SU-DHL-6 (cell line): ENCODE data around the gene ECHDC3.

Source experiments
- H2AFZ ChIP-seq: fragments of 200-600 bp; sonication (generic); 2 replicates; pipeline ENCODE4 v1.6.1; 2014; ENCODE audit warnings: low read depth, mild to moderate bottlenecking, moderate library complexity, mixed read lengths, antibody characterized with exemption, low read length; ENCODE audit not compliant: severe bottlenecking
- H3F3A ChIP-seq: fragments of 200-600 bp; shearing (Covaris generic); 2 replicates; pipeline ENCODE4 v1.6.0; 2016; ENCODE audit warnings: antibody characterized with exemption, mild to moderate bottlenecking; ENCODE audit not compliant: insufficient read depth
- H3K27ac ChIP-seq: fragments of 200-600 bp; sonication (generic); 2 replicates; pipeline ENCODE4 v1.5.1; 2016; ENCODE audit warnings: low read depth, mild to moderate bottlenecking, low read length, moderate library complexity, mixed read lengths
- H3K27me3 ChIP-seq: fragments of 200-600 bp; sonication (generic), shearing (Covaris generic); 2 replicates; pipeline ENCODE4 v1.6.0; 2014; ENCODE audit warnings: mild to moderate bottlenecking, low read length
- H3K36me3 ChIP-seq: fragments of 200-600 bp; sonication (generic); 2 replicates; pipeline ENCODE4 v1.6.1; 2014; ENCODE audit warnings: mild to moderate bottlenecking, low read length, mixed read lengths
- H3K4me2 ChIP-seq: fragments of 300-600, 200-600 bp; shearing (Covaris generic), sonication (generic); 2 replicates; pipeline ENCODE4 v1.6.0; 2014; ENCODE audit warnings: low read length, low read depth, mild to moderate bottlenecking; ENCODE audit not compliant: poor library complexity, severe bottlenecking
- H3K4me3 ChIP-seq: fragments of 200-600 bp; sonication (generic); 2 replicates; pipeline ENCODE4 v1.5.1; 2014; ENCODE audit warnings: antibody characterized with exemption, low read length, mild to moderate bottlenecking, mixed read lengths; ENCODE audit not compliant: insufficient read depth, poor library complexity, severe bottlenecking
- H3K79me2 ChIP-seq: fragments of 200-600 bp; sonication (generic); 2 replicates; pipeline ENCODE4 v1.6.1; 2014; ENCODE audit warnings: mild to moderate bottlenecking, low read length, moderate library complexity; ENCODE audit not compliant: insufficient read depth
- H3K9ac ChIP-seq: fragments of 200-600 bp; sonication (generic); 2 replicates; pipeline ENCODE4 v1.7.0; 2014; ENCODE audit warnings: mild to moderate bottlenecking, low read length
- H3K9me2 ChIP-seq: fragments of 200-600 bp; sonication (generic); replicated peaks from 2 replicates; pipeline ENCODE4 v1.6.1; 2014; ENCODE audit warnings: low read length; ENCODE audit not compliant: insufficient read depth
- H3K9me3 ChIP-seq: fragments of 200-600 bp; sonication (generic); 2 replicates; pipeline ENCODE4 v1.6.1; 2014; ENCODE audit warnings: low read length, mixed read lengths; ENCODE audit not compliant: insufficient read depth
- H4K20me1 ChIP-seq: fragments of 200-600 bp; sonication (generic); 2 replicates; pipeline ENCODE4 v1.6.1; 2014; ENCODE audit warnings: low read depth, mild to moderate bottlenecking, antibody characterized with exemption, low read length, moderate library complexity, mixed read lengths
- EZH2phosphoT487 ChIP-seq: fragments of 200-600 bp; sonication (generic), shearing (Covaris generic); conservative IDR thresholded peaks from 2 replicates; pipeline ENCODE4 v1.6.1; 2018; ENCODE audit warnings: mild to moderate bottlenecking, antibody characterized with exemption, low read length, moderate library complexity, mixed read lengths
- TF ChIP-seq, protein P1 (sequence below): fragments of 200-600 bp; sonication (generic); IDR thresholded peaks from one replicate; pipeline ENCODE4 v1.5.1; 2017; ENCODE audit warnings: antibody characterized with exemption, mild to moderate bottlenecking, low read length, moderate library complexity; ENCODE audit not compliant: insufficient read depth, poor library complexity, severe bottlenecking

ECHDC3 gene

DNA sequence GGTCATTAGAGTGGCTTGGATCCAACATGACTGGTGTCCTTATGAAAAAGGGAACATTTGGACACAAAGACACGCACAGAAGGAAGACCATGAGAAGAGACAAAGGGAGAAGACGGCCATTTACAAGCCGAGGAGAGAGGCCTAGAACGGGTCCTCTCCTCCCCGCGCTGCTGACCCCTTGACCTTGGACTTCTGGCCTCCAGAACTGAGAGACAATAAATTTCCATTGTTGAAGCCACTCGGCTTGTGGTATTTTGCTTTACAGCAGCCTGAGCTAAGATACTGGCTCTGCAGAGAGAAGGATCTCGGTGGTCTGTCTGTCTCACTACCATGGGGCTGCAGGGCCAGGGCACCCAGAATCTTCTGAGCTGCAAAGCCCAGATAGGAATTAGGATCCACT is 38.1 kb upstream of the ECHDC3 start:
- Histone ChIP-seq H2AFZ (no peak overlapping the region), H3K9me3 (no peaks in the 10 kb centered on the region), H3K9ac (no peak overlapping the region), H3K36me3 (no peaks in the 10 kb centered on the region), H3K27ac (no peak overlapping the region), H3K4me2 (no peak overlapping the region), H3K4me3 (no peak overlapping the region), H3F3A (no peaks in the 10 kb centered on the region), H3K79me2 (no peaks in the 10 kb centered on the region), H3K9me2 (no peaks in the 10 kb centered on the region), H4K20me1 (no peaks in the 10 kb centered on the region), H3K27me3 (no peaks in the 10 kb centered on the region)
- TF ChIP-seq, protein P1, sequence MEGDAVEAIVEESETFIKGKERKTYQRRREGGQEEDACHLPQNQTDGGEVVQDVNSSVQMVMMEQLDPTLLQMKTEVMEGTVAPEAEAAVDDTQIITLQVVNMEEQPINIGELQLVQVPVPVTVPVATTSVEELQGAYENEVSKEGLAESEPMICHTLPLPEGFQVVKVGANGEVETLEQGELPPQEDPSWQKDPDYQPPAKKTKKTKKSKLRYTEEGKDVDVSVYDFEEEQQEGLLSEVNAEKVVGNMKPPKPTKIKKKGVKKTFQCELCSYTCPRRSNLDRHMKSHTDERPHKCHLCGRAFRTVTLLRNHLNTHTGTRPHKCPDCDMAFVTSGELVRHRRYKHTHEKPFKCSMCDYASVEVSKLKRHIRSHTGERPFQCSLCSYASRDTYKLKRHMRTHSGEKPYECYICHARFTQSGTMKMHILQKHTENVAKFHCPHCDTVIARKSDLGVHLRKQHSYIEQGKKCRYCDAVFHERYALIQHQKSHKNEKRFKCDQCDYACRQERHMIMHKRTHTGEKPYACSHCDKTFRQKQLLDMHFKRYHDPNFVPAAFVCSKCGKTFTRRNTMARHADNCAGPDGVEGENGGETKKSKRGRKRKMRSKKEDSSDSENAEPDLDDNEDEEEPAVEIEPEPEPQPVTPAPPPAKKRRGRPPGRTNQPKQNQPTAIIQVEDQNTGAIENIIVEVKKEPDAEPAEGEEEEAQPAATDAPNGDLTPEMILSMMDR, result no peak
- TF ChIP-seq EZH2phosphoT487, result no peak

DNA sequence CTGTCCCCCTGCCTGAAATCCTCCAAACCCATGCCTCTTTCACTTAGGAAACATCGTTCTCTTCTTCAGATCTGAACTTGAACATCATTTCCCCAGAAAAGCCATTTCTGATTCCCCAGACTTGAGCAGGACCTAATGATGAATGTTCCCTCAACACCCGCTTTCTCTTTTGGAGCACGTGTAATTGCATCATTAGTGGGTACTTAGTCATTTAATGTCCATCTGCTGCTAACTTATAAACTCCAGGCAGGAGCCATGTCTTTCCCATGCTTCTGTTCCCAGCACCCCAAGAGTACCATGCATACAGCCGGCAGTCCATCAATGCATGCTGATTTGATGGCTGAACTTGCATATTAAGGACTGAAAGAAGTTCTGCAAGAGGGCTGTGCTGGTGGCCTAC is 36.5 kb upstream of the ECHDC3 start:
- Histone ChIP-seq H3K27me3 (no peaks in the 10 kb centered on the region), H3K9me2 (no peaks in the 10 kb centered on the region), H3K9ac (no peak overlapping the region), H3K79me2 (no peaks in the 10 kb centered on the region), H3K9me3 (no peaks in the 10 kb centered on the region), H2AFZ (no peak overlapping the region), H3K27ac (no peak overlapping the region), H3K4me2 (no peak overlapping the region), H3F3A (no peaks in the 10 kb centered on the region), H3K36me3 (no peaks in the 10 kb centered on the region), H4K20me1 (no peaks in the 10 kb centered on the region), H3K4me3 (no peak overlapping the region)
- TF ChIP-seq, protein P1, result no peak
- TF ChIP-seq EZH2phosphoT487, result no peak

DNA sequence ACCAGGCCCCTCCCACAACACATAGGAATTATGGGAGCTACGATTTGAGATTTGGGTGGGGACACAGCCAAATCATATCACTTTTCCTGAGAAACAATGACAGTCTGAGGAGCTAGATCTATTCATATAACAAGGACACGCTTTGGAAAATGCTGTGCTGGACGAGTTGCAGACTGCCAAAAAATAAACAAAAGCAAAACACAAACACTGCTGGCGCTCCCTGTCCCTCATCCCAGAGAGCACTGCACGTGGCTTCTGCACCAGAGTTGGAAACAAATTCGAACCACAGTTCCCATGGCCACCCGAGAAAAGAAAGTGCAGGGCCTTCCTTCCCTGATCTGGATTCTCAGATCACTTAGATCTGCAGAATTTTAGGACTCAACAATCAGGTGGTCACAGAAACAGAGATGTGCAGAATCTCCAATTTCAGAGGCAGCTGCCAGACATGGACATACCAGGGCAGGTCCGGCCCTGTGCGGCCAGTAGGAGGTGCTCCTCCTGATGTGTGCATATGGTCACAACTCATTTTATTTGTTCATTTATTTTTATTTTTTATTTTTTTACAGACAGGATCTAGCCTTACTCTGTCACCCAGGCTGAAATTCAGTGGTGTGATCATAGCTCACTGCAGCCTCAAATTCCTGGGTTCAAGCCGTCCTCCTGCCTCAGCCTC is 35.2 kb upstream of the ECHDC3 start:
- no peaks in the 10 kb centered on the region for H3K27me3 ChIP-seq
- H3K79me2 ChIP-seq, result no peaks in the 10 kb centered on the region
- TF ChIP-seq, protein P1, result no peak
- no peak for TF ChIP-seq EZH2phosphoT487

More for the DNA sequence above, 35.2 kb upstream of the ECHDC3 start:
- Histone ChIP-seq H3F3A (no peaks in the 10 kb centered on the region), H3K4me3 (no peak overlapping the region), H3K9me2 (no peaks in the 10 kb centered on the region), H3K9ac (no peak overlapping the region), H3K36me3 (no peaks in the 10 kb centered on the region), H2AFZ (no peak overlapping the region), H3K9me3 (no peaks in the 10 kb centered on the region), H3K27ac (no peak overlapping the region), H3K4me2 (no peak overlapping the region), H4K20me1 (no peaks in the 10 kb centered on the region)
